ENCODE results near the gene TNIP3.
"Not testable (repeated sequence)": the region's sequence is repeated elsewhere in the genome, so short reads cannot be mapped to it uniquely, and the experiment has no call there.

The TNIP3 gene

GRCh38 chr4:121177246-121178137 is 13.4 kb upstream of the TNIP3 start:
- no peak for DNase-seq

DNA sequence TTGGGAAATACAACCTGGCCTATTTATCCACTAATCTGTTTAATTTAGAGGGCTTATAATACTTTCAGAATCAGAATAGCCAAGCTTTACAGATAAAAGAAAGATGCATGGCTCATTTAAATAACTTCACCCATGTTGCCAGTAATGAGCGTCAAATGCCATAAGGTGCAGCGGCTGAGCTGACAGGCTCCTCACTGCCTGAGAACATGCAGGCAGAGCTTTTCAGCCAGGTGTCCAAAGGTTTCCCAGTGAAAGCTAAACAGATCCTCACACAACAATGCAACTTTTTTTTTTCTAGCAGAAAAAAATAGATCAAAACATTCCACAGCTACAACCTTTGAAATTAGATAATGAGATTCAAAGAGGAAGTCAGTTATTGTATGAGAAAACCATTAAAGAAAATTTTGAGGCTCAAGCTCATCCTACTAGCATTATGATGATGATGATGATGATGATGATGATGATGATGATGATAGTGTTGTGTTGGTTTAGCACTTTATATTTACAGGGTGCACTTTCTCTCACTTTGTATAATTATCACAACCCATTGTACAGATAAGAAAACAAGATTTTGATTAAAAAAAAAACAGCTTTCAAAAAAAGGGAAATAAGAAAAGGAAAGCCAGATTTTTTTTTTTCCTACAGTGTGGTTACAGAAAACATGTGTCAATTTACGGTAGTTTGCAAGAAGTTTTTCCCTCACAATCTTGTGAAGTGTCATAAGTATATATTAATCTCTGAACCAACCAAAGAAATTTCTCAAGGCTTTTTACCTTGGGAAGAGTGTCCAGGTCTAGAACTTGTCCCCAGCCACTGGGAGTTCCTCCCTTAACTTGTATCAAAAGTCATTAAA is 12.2 kb upstream of the TNIP3 start:
- no peak for DNase-seq

DNA sequence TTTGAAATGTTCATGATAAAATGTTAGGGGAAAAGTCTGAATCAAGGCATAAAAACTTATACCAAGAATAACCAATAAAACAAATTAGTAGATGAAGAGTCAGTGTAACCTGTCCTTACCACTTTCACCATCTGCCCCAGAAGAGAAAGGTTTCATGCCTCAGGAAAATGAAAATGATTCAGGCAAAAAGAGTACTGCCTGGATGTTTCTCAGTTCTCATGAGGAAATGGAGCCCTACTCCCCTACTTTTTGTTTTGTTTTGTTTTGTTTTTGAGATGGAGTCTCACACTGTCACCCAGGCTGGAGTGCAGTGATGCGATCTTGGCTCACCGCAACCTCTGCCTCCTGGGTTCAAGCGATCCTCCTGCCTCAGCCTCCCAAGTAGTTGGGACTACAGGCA is 7.4 kb upstream of the TNIP3 start:
- DNase-seq = not testable (repeated sequence)

- no peak for DNase-seq
Observed at GRCh38 chr4:121168446-121169281, 4.5 kb upstream of the TNIP3 start.

- no peak for DNase-seq
Observed at GRCh38 chr4:121166976-121167375, 2.9 kb upstream of the TNIP3 start.

- no peak for DNase-seq
Observed at GRCh38 chr4:121165206-121165605, 1.1 kb upstream of the TNIP3 start.

DNA sequence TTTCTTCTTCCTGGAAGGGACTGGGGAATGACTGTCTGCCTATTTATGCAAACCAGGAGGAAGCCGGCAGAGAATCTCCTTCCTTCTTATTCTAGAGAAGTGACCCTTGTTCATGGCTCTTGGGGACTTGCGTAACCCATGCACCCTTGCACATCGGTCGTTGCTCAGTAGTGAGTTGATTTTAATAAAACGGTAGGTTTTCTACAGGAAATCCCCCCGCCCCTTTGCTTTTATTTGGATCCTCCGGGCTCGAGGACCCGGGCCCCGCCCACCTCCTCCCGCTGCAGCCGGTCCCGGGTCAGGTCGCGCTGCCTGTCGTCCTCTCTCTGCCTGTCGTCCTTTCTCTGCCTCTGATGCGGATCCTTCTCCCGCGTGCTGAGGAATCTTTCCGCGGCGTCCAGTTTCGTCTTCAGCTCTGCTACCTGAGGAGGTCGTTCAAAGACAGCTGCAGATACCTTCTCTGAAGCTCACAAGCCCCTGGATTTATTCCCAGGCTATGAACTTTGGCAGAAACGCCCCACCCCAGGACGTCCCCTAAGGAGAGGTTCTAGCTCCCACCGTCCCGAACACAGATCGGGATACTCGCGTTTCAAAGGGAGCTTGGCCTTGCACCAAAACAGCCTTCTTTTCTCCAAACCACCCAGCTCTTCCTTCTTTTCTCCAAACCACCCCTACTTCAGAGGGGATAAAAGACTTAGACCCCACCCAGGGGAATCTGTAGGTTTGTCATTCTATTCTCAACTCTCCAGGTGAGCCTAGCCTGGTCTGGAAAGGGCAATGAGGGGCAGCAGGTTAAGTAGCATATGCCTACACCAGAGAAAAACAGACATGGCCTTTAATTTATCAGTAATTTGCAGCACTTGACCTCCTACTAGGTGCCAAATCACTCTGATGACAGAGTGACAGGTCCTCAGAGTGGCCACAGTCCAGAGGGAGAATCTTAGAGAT is 7.0 kb downstream of the TNIP3 start:
- DNase-seq = no peak

- DNase-seq = no peak
Observed at GRCh38 chr4:121155893-121156292, 8.2 kb downstream of the TNIP3 start.

GRCh38 chr4:121154103-121154515 is 10.0 kb downstream of the TNIP3 start:
- no peak for DNase-seq

DNA sequence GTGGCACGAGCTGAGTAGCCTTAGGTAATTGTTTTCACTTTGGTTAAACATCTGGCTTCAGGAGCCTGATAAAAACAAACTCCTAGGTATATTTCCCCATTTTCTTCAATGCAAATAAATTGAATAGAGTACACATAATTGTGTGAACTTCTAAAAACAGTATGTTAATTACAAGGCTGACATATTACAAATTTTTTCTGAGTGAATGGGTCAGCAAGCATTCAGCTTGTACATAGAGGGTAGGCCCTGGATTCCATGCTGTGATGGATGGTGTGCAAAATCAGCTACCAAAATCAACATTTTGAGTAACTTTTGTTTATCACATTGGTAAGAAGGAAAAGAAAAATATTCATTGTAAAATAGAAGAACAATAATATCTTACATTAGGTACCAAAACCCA is 12.2 kb downstream of the TNIP3 start:
- no peak for DNase-seq

DNA sequence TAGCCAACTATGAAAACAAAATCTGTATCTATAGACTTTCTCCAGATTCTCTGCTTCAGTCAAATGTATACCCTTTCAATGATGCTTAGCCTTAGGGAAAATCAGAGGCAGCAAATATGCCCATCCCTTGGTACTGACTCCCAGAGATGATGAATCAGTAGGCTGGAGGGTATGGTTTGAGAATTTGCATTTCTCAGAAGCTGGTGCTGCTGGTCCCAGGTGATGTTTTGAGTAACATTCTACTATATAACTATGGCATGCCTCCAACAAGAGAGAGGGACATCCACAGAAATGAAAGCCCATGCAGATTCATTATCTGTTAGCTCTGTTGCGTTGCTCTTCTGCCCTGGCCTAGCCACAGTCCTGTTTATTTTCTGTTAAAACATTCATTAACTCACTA is 13.6 kb downstream of the TNIP3 start:
- no peak for DNase-seq

- DNase-seq = no peak
Observed at GRCh38 chr4:121150003-121150402, 14.1 kb downstream of the TNIP3 start.

- no peak for DNase-seq
Observed at GRCh38 chr4:121148621-121149020, 15.5 kb downstream of the TNIP3 start.

- no peak for DNase-seq
Observed at GRCh38 chr4:121148000-121148399, 16.1 kb downstream of the TNIP3 start.

DNA sequence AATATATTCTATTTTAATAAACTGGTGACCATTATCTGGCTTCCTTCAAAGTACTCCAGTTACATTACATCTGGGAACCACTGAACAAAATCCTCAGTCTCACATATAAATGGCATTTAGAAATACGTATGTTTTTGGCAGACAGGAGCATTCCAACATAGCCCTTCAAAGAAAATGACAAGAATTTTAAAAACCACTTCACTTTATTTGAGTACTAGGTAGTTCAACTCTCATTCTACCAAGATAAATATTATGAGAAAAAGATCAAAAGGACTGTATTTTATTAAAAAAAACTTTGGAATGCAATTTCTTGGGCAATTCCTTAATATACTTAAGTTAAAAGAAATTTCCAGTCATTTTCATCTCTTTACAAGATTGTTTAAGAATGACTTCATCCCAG is 17.6 kb downstream of the TNIP3 start:
- no peak for DNase-seq

DNA sequence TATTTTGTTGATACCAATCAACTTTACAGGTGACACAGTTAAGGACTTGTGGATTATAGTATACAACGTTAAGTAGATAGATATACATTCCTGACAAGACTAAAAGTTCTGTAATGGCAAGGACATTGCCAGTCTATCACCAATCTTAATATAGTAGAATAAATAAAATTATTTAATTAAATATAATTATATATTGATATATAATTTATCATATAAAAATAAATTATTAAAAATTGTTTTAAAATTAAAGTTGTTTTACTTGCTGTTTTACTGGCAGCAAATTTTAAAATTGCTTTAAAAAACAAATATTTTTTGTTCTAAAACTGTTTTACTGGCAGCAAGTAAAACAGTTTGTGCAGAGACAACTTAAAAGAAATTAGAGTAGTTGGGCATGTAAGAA is 18.7 kb downstream of the TNIP3 start:
- DNase-seq = no peak

DNA sequence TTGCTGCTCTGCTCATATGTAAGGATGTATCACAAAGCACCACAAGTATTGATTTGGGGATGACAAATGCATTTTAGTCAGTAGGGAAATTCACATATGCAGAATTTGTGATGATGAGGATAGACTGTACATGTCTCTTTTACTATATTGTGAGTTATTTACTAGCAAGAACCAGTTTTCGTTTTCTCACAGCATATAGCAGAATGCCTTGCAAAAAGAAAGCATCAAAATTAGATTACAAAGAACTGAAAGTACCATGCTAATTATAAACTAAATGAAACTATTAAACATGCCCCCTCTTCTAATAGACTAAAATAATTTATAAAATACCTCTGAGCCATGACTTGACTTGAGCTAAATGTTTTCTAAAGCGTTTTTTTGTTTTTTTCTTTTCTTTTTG is 20.1 kb downstream of the TNIP3 start:
- DNase-seq = no peak

DNA sequence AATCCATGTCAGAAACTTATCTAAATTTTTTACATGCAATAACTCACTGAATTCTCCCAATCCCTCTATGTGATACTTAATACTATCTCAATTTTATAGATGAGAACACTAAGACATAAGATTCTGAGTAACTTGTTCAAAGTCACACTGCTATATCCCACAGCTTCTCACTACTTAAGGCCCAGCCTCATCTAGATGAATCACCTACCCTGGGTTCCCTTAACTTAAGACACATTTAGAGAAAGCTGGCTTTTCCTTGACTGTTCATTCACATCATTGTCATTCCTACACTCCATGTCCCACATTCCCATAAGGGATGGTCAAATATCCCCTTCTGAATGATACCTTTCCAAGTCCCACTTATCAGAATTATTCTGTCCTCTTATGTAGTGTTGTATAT is 21.0 kb downstream of the TNIP3 start:
- DNase-seq = no peak

GRCh38 chr4:121140716-121141460 is 23.2 kb downstream of the TNIP3 start:
- DNase-seq = no peak

GRCh38 chr4:121139533-121140222 is 24.4 kb downstream of the TNIP3 start:
- peak in 1 of 2 experiments; percentile 3 for DNase-seq
